Stimulated activated effector memory CD8-positive, alpha-beta T cell treated with anti-CD3 and anti-CD28 coated beads, Interleukin-12 subunit alpha, Interleukin-12 subunit beta, amount 100 ng/mL, for 72 hours (primary cell): ENCODE results near the gene MLLT10.

Experiments
- ATAC-seq: fragments of 150-1000 bp; cut with Tn5 transposase; 2 replicates; pipeline ENCODE4 v1.10.0; 2021
- DNase-seq, 2 donors: peaks; one replicate each; pipeline ENCODE4 v3.0.0; 2021 to 2022; ENCODE audit warnings: low spot score in 2 of 2
- H3K27ac Mint-ChIP-seq: one replicate; pipeline ENCODE4 v1.8.0; 2022; ENCODE audit warnings: mild to moderate bottlenecking, mixed read lengths
- H3K36me3 Mint-ChIP-seq: one replicate; pipeline ENCODE4 v1.8.0; 2022; ENCODE audit warnings: mild to moderate bottlenecking, mixed read lengths
- H3K4me1 Mint-ChIP-seq: one replicate; pipeline ENCODE4 v1.8.0; 2022; ENCODE audit warnings: mixed read lengths
- H3K4me3 Mint-ChIP-seq: one replicate; pipeline ENCODE4 v1.8.0; 2022; ENCODE audit warnings: mild to moderate bottlenecking, mixed read lengths
- H3K9me3 Mint-ChIP-seq: one replicate; pipeline ENCODE4 v1.8.0; 2022; ENCODE audit warnings: mixed read lengths

The MLLT10 gene

DNA sequence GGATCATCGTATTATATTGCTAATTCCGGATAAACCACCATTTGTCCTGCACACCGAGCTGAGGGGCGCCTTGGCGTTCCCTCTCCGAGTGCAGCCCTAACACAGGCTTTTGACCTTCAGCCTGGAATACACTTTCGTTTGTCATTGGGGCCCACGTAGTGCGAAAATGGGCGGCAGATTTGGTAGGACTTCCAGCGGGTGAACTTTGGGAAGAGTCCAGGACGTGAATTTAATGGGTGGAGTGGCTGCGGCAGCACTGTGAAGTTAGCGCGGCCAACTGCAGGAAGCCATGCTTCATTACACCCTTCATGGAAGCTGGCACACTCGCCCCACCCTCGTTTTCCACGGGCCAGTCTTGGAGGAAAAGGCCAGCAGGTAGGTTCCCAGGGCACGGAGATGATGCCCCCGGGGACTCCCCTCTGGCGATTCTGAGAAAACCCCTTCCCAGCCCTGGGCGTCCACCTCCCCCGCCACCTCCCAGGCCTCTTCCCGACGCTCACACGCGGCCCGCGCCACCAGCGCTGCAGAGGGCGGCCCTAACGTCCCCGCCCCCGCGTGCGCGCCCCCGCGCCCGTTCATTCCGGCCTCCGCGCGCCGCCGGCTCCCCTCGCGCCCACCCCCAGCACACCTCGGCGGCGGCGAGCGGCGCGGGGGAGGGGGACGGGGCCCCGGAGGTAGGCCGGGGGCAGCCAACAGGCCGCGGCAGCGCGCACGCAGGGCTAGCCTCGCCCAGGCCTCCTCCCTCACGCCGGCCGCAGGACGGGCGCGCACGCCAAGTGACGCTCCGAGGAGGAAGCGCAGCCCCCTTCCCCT lies at the start of gene MLLT10:
TSS of gene MLLT10 (plus strand) at position 766 of the 813 bp plus-strand sequence. CDS start 413 bp downstream, outside the sequence.
- ATAC-seq: peak; percentile 95
- Mint-ChIP-seq H3K4me3 (peak within 1 kb of the TSS; percentile 79), H3K9me3 (no peaks in the 10 kb centered on the region), H3K27ac (peak within 1 kb of the TSS; percentile 90), H3K36me3 (peaks cover 33% of the 10 kb centered on the region), H3K4me1 (peaks cover 15% of the 10 kb centered on the region)
- DNase-seq: peak; percentile 87 to 92

DNA sequence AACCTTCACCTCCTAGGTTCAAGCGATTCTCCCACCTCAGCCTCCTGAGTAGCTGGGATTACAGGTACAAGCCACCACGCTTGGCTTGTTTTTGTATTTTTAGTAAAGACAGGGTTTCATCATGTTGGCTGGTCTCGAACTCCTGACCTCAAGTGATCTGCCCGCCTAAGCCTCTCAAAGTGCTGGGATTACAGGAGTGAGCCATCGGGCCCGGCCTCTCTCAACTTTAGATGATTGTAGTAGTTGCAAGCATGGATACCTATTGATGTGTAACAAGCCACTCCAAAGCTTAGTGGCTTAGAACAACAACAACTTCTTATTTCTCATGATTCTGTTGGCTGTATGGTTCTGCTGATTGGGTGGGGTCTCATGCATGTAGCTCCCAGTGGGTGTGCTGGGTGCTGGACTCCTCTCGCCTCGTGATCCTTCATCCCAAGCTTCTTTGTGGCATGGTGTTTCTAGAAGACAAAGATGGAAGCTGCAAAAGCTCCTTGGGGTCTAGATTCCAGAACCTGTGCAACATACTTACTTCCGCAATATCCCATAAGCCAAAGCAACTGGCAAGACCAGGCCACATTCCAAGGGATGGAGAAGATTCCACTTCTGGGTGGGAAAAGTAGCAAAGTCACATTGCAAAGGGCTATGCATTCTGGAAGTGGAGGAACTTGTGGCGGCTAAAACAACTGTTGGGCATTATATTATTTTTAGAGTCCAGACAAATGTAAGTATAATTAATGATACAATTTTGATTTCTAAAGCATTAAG lies 46.4 kb upstream of the MLLT10 start:
- Mint-ChIP-seq H3K4me3 (no peak overlapping the region), H3K4me1 (no peaks in the 10 kb centered on the region)
- ATAC-seq: no peak

DNA sequence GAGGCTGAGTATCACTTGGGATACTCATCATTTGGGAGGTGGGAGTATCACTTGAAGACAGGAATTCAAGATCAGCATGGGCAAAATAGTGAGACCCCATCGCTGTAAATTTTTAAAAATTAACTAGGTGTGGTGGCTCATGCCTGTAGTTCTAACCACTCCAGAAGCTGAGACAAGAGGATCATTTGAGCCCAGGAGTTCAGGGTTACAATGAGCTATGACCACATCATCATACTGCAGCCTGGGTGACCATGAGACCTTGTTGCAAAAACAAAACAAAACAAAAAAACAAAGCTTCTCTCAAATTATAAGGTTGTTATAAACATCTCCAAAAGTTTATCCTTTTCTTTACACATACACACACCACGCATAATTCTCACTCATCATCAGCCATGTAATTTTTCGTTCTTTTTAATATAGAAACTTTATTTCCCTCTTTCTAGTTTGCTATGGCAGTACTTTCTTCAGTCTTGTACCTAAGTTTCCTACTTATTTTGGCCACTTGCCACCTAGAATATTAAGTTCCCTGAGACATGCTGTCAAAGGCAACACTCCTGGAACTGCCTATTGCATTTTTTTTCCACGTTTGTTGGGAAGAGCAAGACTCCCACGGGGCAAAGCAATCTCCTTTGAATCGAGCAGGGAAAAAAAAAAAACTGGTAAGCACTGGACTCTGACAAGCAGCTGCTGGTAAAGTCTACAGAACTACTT lies 45.6 kb upstream of the MLLT10 start:
- no peak overlapping the region for H3K27ac Mint-ChIP-seq
- no peaks in the 10 kb centered on the region for H3K9me3 Mint-ChIP-seq
- no peak overlapping the region for H3K4me3 Mint-ChIP-seq
- H3K36me3 Mint-ChIP-seq: no peaks in the 10 kb centered on the region
- DNase-seq: no peak
- no peaks in the 10 kb centered on the region for H3K4me1 Mint-ChIP-seq
- no peak for ATAC-seq

More for the DNA sequence above, 46.4 kb upstream of the MLLT10 start:
- Mint-ChIP-seq H3K36me3 (no peaks in the 10 kb centered on the region), H3K9me3 (no peaks in the 10 kb centered on the region), H3K27ac (no peak overlapping the region)
- no peak for DNase-seq

DNA sequence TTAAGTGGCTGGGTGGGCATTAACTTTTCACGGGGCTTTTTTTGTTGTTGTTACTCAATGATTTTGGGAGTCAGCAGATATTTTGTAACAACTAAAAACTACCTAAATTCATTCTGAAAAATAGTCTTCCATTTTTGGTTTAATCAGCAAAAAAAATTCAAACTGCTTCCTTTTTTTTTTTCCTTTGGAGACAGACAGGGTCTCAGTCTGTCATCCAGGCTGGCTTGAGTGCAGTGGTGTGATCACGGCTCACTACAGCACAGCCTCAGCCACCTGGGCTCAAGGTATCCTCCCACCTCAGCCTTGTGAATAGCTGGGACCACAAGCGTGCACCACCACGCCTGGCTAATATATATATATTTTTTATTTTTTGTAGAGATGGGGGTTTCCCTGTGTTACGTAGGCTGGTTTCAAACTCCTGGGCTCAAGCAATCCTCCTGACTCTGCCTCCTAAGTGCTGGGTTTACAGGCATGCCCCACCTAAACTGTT lies 45.0 kb upstream of the MLLT10 start:
- H3K4me3 Mint-ChIP-seq: no peak overlapping the region
- no peaks in the 10 kb centered on the region for H3K36me3 Mint-ChIP-seq
- ATAC-seq (no peak), DNase-seq (no peak)
- H3K9me3 Mint-ChIP-seq: no peaks in the 10 kb centered on the region
- H3K4me1 Mint-ChIP-seq: peaks cover 1% of the 10 kb centered on the region
- no peak overlapping the region for H3K27ac Mint-ChIP-seq

DNA sequence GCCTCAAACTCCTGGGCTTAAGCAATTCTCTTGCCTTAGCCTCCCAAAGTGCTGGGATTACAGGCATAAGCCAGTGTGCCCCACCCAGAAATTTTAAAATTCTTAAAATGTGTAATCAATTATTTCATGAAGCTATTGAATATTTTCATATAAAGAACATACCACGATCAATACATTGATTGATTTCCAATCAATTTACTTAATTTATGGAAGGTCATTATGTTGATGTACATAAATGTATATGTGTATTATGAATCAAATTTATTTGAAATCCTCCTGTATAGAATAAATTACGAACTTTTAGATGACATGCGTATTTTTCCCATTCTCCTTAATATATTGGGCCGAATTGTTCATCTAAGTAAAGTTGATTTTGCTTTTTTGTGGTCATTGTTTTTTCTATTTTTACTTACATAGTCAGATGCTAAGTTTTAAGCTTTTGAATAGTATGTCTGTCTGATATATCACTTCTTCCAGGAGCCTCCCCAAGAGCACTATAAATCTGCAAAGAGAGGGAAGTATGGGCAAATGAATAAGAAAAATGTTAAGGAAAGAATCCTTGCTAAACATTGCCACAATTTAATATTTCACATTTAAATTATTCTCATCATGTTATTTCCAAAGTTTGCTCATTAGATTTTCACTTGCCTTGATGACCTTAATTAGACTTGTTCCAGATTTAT lies 43.9 kb upstream of the MLLT10 start:
- Mint-ChIP-seq H3K27ac (no peak overlapping the region), H3K36me3 (no peaks in the 10 kb centered on the region), H3K9me3 (no peaks in the 10 kb centered on the region), H3K4me3 (no peak overlapping the region), H3K4me1 (peaks cover 8% of the 10 kb centered on the region)
- no peak for DNase-seq
- ATAC-seq: no peak

DNA sequence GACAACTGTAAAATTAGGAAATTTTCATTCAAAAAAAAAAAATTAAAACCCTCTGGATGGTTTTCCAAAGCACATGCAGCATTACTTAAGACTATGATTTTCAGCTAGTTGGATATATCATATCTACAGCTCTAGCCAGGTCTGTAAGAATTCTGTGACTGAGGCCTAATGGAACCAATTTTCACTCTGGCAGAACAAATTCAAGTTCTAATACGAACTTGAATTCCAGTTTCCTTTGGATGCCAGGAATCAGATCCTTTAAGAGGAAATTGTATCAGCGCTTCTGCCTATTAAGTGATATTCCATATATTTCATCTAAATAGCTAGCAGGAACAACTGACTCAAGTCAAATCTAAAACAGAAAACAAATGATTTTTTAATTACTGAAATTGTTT lies 43.3 kb upstream of the MLLT10 start:
- DNase-seq (no peak), ATAC-seq (no peak)
- no peak overlapping the region for H3K27ac Mint-ChIP-seq
- no peaks in the 10 kb centered on the region for H3K9me3 Mint-ChIP-seq
- no peaks in the 10 kb centered on the region for H3K36me3 Mint-ChIP-seq
- H3K4me1 Mint-ChIP-seq: peaks cover 12% of the 10 kb centered on the region
- H3K4me3 Mint-ChIP-seq: no peak overlapping the region

DNA sequence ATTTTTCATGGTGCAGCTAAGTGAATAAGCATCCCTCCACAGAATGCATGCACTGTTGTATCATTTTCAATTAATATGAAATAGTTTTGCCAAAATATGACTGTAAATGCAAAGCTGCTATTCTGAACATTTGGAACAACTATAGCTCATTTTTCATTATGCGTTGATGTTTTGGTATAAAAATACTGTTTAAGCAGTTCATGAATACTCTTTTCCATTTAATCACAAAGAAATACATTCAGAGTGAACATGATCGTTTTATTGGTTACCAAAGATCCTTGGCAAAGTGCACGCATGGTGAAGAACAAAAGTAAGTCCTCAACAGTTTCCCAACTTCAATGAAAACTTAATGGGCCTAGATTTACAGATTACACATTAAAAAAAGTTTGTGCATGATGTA lies 41.6 kb upstream of the MLLT10 start:
- H3K27ac Mint-ChIP-seq: no peak overlapping the region
- ATAC-seq (no peak), DNase-seq (no peak)
- H3K4me1 Mint-ChIP-seq: peaks cover 12% of the 10 kb centered on the region
- no peaks in the 10 kb centered on the region for H3K9me3 Mint-ChIP-seq
- no peaks in the 10 kb centered on the region for H3K36me3 Mint-ChIP-seq
- no peak overlapping the region for H3K4me3 Mint-ChIP-seq

DNA sequence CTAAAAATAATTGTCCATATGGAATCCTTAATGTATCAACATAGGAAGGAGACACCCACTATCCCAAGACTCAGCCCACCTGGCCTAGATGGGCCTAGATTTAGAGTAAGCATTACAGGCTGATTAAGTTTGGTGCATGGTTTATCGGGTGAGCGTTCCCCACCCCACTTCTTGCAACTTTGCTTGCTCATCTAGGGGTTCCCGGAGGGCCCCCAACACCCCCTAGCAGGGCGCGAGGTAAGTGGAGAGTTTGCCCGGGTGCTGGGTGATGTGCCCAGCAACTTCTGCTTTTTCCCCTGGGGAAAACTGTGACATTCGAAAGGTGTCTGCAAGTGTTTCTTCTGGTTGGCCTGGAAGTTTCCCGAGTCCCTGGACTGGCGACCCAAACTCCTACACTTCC lies 40.2 kb upstream of the MLLT10 start:
- ATAC-seq (no peak), DNase-seq (no peak)
- Mint-ChIP-seq H3K9me3 (no peaks in the 10 kb centered on the region), H3K4me1 (peaks cover 12% of the 10 kb centered on the region), H3K27ac (no peak overlapping the region), H3K36me3 (no peaks in the 10 kb centered on the region), H3K4me3 (peak overlapping the region; percentile 80)

DNA sequence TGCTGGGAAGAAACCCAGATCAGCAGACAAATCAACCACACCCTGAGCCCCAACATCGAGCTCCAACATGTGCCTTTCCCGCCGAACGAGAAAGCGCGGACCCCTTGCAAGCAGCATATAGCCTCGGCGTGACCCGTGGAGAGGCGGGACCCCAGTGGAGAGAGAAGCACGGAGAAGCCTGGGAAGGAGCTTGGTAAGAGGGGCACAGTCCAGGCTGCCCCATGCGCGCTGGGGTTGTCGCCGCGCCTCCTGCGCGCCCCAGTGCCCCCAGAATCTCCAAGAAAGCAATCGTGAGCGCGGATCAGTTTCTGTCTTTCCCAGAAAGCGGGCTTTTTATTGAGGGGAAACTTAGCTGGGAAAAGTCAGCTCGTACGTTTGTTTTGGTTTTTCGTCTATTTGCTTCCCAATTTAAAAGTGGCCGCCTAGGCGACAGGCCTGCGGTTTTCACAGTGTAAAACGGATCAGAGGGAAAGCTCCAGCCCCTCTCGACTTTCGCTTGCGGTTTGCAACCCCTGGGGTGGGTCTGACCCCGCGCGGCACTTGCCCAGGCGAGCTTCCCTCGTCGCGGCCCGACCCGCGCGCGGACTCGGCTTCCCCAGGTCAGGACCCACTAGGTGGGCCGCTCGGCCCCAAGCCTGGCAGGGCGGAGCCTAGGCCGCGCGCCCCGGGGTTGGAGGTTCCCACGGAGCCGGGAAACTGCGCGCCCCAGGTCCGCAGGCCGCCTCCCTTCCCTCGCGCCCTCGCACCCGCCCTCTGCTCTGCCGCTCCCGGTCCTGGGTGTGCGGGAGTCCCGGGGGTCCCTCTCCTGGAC lies 39.6 kb upstream of the MLLT10 start:
- no peak overlapping the region for H3K27ac Mint-ChIP-seq
- no peak for ATAC-seq
- H3K4me1 Mint-ChIP-seq: peaks cover 16% of the 10 kb centered on the region
- H3K9me3 Mint-ChIP-seq: no peaks in the 10 kb centered on the region
- no peaks in the 10 kb centered on the region for H3K36me3 Mint-ChIP-seq
- DNase-seq: no peak
- peak overlapping the region; percentile 80 for H3K4me3 Mint-ChIP-seq

DNA sequence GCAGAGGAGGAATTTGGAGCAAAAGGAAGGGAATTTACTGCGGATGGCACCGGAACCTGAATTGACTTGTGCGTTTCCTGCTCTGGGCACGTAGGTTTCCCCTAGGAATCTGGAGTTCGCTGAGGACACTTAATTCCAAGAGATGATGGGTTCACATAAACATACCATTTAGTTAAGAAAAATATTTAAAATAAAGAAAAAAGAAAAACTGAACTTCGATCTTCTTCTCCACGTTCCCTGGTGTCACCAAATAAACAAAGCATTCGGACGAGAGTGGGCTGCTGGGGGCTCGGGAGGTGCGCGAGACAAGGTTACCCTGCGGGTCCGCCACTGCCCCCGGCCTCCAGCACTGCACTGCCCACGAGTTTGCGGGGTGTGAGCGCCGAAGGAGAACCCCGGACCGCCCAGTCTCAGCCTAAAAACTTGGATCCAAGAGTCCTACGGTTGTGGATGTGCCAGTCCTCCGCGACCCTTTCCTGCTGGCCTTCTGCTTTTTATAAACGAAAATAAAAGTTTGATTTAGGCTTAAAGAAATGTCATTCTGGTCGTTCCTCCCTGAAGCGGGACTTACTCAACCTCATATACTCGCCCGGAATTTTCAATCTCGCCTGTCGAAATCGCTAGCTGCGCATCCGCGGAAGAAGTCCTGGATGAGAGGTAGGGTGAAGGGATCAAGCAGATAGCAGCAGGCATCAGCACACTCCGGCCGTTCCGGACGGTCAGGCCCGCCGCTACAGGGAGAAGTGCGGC lies 38.9 kb upstream of the MLLT10 start:
- no peaks in the 10 kb centered on the region for H3K36me3 Mint-ChIP-seq
- H3K27ac Mint-ChIP-seq: peak overlapping the region; percentile 73
- ATAC-seq (no peak), DNase-seq (no peak)
- peaks cover 19% of the 10 kb centered on the region for H3K4me1 Mint-ChIP-seq
- no peaks in the 10 kb centered on the region for H3K9me3 Mint-ChIP-seq
- H3K4me3 Mint-ChIP-seq: peak overlapping the region; percentile 80

DNA sequence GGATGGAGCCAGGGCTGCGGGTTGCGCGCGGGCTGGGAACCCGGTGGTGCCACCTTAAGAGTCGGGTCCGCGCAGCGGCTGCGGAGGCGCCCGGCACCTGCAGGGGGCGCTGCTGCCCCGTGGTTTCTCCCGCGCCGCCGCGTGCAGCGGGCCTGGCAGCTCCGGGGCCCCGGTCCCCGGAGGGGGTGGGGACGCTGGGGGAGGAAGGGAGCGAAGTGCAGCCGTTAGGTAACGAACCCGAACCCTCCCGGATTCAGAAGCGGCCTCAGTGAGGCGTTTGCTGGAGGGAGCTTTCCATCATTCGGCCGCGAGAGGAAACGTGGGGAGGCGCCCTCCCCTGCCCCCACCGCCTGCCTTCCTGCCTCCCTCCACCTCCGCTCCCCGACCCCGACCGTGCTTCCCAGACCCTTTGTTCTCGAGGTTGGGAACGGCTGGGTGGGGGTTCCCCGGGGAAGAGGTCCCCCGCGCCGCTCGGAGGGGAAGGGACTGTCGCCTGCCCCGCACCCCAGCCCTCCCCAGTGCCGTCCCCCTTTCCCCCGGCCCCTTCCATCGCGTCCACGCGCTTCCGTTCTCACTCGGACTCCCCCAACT lies 38.2 kb upstream of the MLLT10 start:
- ATAC-seq: peak; percentile 89
- peaks cover 19% of the 10 kb centered on the region for H3K4me1 Mint-ChIP-seq
- no peaks in the 10 kb centered on the region for H3K9me3 Mint-ChIP-seq
- no peaks in the 10 kb centered on the region for H3K36me3 Mint-ChIP-seq
- H3K4me3 Mint-ChIP-seq: peak overlapping the region; percentile 80
- peak; percentile 95 to 96 for DNase-seq
- H3K27ac Mint-ChIP-seq: peak overlapping the region; percentile 73

DNA sequence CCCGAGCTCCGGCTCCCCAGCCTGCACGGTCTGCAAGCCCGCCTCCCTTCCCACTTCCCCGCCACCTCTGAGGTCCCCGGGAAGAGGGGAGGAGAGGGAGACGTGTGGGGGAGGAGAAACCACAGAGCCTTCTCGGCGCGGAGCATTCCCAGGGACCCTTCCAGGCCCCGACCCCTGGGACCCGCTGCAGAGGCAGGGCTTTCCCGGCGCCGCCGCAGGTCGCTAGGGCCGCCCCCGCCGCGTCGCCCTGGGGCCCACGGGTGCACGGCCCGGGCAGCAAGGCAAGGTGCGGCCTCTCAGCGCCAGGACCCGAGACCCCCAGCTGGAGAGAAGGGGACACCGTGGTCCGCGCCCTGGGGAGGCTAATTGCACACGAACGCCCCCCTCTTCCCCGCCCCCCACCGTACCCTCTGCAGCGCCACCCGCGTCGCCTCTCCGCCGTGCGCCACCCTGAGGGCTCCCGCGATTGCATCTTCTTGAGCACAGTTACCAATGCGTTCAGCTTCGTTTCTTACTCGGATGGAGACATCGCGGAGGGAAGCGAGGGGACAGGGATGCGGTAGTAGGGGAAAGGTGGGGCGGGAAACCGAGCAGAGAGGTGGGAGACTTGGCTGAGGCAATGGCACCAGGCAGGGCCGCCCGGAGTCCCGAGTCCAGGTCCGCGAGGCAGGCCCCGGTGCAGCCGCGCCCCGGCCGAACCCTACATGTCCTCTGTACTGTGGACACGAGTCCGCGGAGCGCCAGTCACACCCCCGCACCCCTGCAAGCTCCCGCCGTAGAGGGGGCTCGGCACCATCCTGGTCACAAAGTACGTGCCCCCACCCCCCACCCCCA lies 37.5 kb upstream of the MLLT10 start:
- ATAC-seq (peak; percentile 71), DNase-seq (peak; percentile 26 to 74)
- H3K4me3 Mint-ChIP-seq: peak overlapping the region; percentile 80
- H3K36me3 Mint-ChIP-seq: no peaks in the 10 kb centered on the region
- H3K9me3 Mint-ChIP-seq: no peaks in the 10 kb centered on the region
- no peak overlapping the region for H3K27ac Mint-ChIP-seq
- H3K4me1 Mint-ChIP-seq: peaks cover 19% of the 10 kb centered on the region
